ENCODE results near the gene KIF21A. TPM values are rescaled to one million over a fixed set of nuclear protein-coding genes. Genes with fewer than 3 reads are reported as not detected.

The KIF21A gene
- polyA plus RNA-seq, 1 donor from 2014 or later: 130 TPM

GRCh38 chr12:39329018-39329417 is 113.9 kb downstream of the KIF21A start:
- no peak overlapping the region for H3K27ac ChIP-seq (ENCODE audit: low read length)
- no peaks in the 10 kb centered on the region for H3K79me2 ChIP-seq (replicated peaks; ENCODE audit: insufficient read depth, low read length)
- no peak overlapping the region for H3K4me3 ChIP-seq (ENCODE audit: low read length)
- no peak overlapping the region for H3K9ac ChIP-seq (ENCODE audit: low read length)
- no peaks in the 10 kb centered on the region for H3K9me2 ChIP-seq (ENCODE audit: insufficient read depth, low read length)
- no peak overlapping the region for H2AFZ ChIP-seq (ENCODE audit: low read depth, low read length)
- no peak overlapping the region for H3K4me2 ChIP-seq (ENCODE audit: low read length)
- no peaks in the 10 kb centered on the region for H3K9me3 ChIP-seq (ENCODE audit: low read length)
- no peaks in the 10 kb centered on the region for H3K27me3 ChIP-seq (ENCODE audit: insufficient read depth, low read depth, low read length)
- peaks cover 40% of the 10 kb centered on the region for H3K36me3 ChIP-seq (ENCODE audit: insufficient read depth, low read length)
- no peaks in the 10 kb centered on the region for H4K20me1 ChIP-seq (ENCODE audit: insufficient read depth)
- no peaks in the 10 kb centered on the region for H3F3A ChIP-seq (ENCODE audit: insufficient read depth, low read length, poor library complexity, severe bottlenecking)
- TF ChIP-seq RAD21 (conservative IDR thresholded peaks at IDR 0.05): no peak
- TF ChIP-seq, protein P1, sequence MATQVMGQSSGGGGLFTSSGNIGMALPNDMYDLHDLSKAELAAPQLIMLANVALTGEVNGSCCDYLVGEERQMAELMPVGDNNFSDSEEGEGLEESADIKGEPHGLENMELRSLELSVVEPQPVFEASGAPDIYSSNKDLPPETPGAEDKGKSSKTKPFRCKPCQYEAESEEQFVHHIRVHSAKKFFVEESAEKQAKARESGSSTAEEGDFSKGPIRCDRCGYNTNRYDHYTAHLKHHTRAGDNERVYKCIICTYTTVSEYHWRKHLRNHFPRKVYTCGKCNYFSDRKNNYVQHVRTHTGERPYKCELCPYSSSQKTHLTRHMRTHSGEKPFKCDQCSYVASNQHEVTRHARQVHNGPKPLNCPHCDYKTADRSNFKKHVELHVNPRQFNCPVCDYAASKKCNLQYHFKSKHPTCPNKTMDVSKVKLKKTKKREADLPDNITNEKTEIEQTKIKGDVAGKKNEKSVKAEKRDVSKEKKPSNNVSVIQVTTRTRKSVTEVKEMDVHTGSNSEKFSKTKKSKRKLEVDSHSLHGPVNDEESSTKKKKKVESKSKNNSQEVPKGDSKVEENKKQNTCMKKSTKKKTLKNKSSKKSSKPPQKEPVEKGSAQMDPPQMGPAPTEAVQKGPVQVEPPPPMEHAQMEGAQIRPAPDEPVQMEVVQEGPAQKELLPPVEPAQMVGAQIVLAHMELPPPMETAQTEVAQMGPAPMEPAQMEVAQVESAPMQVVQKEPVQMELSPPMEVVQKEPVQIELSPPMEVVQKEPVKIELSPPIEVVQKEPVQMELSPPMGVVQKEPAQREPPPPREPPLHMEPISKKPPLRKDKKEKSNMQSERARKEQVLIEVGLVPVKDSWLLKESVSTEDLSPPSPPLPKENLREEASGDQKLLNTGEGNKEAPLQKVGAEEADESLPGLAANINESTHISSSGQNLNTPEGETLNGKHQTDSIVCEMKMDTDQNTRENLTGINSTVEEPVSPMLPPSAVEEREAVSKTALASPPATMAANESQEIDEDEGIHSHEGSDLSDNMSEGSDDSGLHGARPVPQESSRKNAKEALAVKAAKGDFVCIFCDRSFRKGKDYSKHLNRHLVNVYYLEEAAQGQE (IDR thresholded peaks at IDR 0.05; ENCODE audit: borderline replicate concordance): no peak

- no peak for TF ChIP-seq TAF1 (IDR thresholded peaks at IDR 0.05; ENCODE audit: low read depth)
- TF ChIP-seq, protein P2, sequence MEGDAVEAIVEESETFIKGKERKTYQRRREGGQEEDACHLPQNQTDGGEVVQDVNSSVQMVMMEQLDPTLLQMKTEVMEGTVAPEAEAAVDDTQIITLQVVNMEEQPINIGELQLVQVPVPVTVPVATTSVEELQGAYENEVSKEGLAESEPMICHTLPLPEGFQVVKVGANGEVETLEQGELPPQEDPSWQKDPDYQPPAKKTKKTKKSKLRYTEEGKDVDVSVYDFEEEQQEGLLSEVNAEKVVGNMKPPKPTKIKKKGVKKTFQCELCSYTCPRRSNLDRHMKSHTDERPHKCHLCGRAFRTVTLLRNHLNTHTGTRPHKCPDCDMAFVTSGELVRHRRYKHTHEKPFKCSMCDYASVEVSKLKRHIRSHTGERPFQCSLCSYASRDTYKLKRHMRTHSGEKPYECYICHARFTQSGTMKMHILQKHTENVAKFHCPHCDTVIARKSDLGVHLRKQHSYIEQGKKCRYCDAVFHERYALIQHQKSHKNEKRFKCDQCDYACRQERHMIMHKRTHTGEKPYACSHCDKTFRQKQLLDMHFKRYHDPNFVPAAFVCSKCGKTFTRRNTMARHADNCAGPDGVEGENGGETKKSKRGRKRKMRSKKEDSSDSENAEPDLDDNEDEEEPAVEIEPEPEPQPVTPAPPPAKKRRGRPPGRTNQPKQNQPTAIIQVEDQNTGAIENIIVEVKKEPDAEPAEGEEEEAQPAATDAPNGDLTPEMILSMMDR (IDR thresholded peaks at IDR 0.05; ENCODE audit: poor library complexity, severe bottlenecking): no peak
- TF ChIP-seq RAD21 (conservative IDR thresholded peaks at IDR 0.05): no peak
- TF ChIP-seq, protein P1 (IDR thresholded peaks at IDR 0.05; ENCODE audit: borderline replicate concordance): no peak
- no peak for TF ChIP-seq EZH2 (IDR thresholded peaks at IDR 0.05; ENCODE audit: borderline replicate concordance, insufficient read depth, low read length, poor library complexity, severe bottlenecking)
- TF ChIP-seq POLR2AphosphoS5 (IDR thresholded peaks at IDR 0.05): no peak
- no peak for TF ChIP-seq SMC3 (conservative IDR thresholded peaks at IDR 0.05; ENCODE audit: poor library complexity)
- no peak overlapping the region for H3K27ac ChIP-seq (ENCODE audit: low read length)
- no peak overlapping the region for H2AFZ ChIP-seq (ENCODE audit: low read depth, low read length)
- H3K36me3 ChIP-seq (ENCODE audit: insufficient read depth, low read length): peaks cover 40% of the 10 kb centered on the region
- no peaks in the 10 kb centered on the region for H4K20me1 ChIP-seq (ENCODE audit: insufficient read depth)
- H3K27me3 ChIP-seq (ENCODE audit: insufficient read depth, low read depth, low read length): no peaks in the 10 kb centered on the region
- H3K4me2 ChIP-seq (ENCODE audit: low read length): no peak overlapping the region
- H3K9me3 ChIP-seq (ENCODE audit: low read length): no peaks in the 10 kb centered on the region
- no peaks in the 10 kb centered on the region for H3F3A ChIP-seq (ENCODE audit: insufficient read depth, low read length, poor library complexity, severe bottlenecking)
- H3K9ac ChIP-seq (ENCODE audit: low read length): no peak overlapping the region
- no peak overlapping the region for H3K4me3 ChIP-seq (ENCODE audit: low read length)
- no peaks in the 10 kb centered on the region for H3K9me2 ChIP-seq (ENCODE audit: insufficient read depth, low read length)
- H3K79me2 ChIP-seq (replicated peaks; ENCODE audit: insufficient read depth, low read length): no peaks in the 10 kb centered on the region
These were observed 115.0 kb downstream of the KIF21A start for GRCh38 chr12:39327965-39328364.

Data from neural cell (in vitro differentiated cells).